Loucy (cell line): ENCODE data around the gene PCSK9.

Experiments
- EZH2phosphoT487 ChIP-seq: fragments of 200-600 bp; IDR thresholded peaks from 2 replicates; pipeline ENCODE4 v1.6.1; 2018; ENCODE audit warnings: antibody characterized with exemption, mild to moderate bottlenecking, moderate library complexity, borderline replicate concordance
- TF ChIP-seq, protein P1 (sequence below): fragments of 200-600 bp; sonication (generic); conservative IDR thresholded peaks from 2 replicates; pipeline ENCODE4 v1.5.1; 2014; ENCODE audit warnings: mild to moderate bottlenecking, antibody characterized with exemption, low read length

DNA sequence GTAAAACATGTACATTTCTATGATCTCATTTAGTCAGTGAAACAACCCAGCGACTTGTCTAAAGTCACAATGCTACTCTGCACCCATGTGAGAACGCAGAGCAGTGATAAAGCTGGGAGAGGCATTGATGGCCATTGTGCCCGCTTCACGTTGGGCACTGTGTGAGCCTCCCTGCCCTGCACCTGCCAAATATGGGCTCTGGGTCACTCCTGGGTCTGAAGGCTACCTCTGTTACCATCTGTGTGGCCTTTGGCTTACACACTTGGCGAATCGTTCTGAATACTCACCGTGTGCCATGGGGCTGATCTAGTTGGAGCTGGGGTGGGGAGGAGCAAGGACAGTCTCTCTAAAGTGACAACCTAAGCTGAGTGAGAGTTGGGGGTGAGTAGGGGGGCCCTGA, 29.9 kb downstream of the PCSK9 start:
- TF ChIP-seq, protein P1, sequence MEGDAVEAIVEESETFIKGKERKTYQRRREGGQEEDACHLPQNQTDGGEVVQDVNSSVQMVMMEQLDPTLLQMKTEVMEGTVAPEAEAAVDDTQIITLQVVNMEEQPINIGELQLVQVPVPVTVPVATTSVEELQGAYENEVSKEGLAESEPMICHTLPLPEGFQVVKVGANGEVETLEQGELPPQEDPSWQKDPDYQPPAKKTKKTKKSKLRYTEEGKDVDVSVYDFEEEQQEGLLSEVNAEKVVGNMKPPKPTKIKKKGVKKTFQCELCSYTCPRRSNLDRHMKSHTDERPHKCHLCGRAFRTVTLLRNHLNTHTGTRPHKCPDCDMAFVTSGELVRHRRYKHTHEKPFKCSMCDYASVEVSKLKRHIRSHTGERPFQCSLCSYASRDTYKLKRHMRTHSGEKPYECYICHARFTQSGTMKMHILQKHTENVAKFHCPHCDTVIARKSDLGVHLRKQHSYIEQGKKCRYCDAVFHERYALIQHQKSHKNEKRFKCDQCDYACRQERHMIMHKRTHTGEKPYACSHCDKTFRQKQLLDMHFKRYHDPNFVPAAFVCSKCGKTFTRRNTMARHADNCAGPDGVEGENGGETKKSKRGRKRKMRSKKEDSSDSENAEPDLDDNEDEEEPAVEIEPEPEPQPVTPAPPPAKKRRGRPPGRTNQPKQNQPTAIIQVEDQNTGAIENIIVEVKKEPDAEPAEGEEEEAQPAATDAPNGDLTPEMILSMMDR = no peak
- no peak for TF ChIP-seq EZH2phosphoT487
